ENCODE measurements around the gene GATAD2A. TPM values are rescaled to one million over a fixed set of nuclear protein-coding genes. Genes with fewer than 3 reads are reported as not detected.

GATAD2A gene
- total and polyA plus RNA-seq, 7 donors, result 18.5 to 65.9 (median 43.4) TPM

- 34 to 46% (median 40%) methylated on average over 14 of the region's 14 CpGs for WGBS, 3 donors
- peak overlapping the region; percentile 30 for H3K4me3 ChIP-seq
Observed at GRCh38 chr19:19488875-19489690, 83.6 kb downstream of the GATAD2A start.

GRCh38 chr19:19489804-19490204, 84.3 kb downstream of the GATAD2A start:
- peak overlapping the region; percentile 5 for H3K4me3 ChIP-seq
- H3K4me1 ChIP-seq, result peaks cover 37% of the 10 kb centered on the region
- H3K27me3 ChIP-seq (ENCODE audit: insufficient read depth in 3 of 3, low read length in 2 of 3), result no peaks in the 10 kb centered on the region
- H3K9me3 ChIP-seq, result no peaks in the 10 kb centered on the region
- TF ChIP-seq CTCF (IDR thresholded peaks at IDR 0.05), result no peak
- H3K36me3 ChIP-seq (ENCODE audit: insufficient read depth in 1 of 2, low read depth in 1 of 2), result peaks cover 0 to 24% of the 10 kb centered on the region in 2 donors
- peak overlapping the region; percentile 67 for H3K27ac ChIP-seq
- 38 to 51% (median 50%) methylated on average over 9 of the region's 9 CpGs for WGBS, 3 donors
- peak; percentile 34 to 50 (median 42) for ATAC-seq
- intact Hi-C loops (cut with DNase I), result loop anchor here (1.0 to 5.0 kb wide), 3 partner anchors 108 to 123 kb away; no protein-coding TSS in a partner anchor
- peak in 1 of 2 donors; percentile 61 for DNase-seq

More at GRCh38 chr19:19488875-19489690, 83.6 kb downstream of the GATAD2A start:
- no peak for TF ChIP-seq CTCF (IDR thresholded peaks at IDR 0.05)
- no peaks in the 10 kb centered on the region for H3K9me3 ChIP-seq
- peak; percentile 16 to 45 (median 32) for ATAC-seq
- H3K4me1 ChIP-seq, result peaks cover 39% of the 10 kb centered on the region
- intact Hi-C loops (cut with DNase I), result loop anchor here in 1 of 2 donors (5.0 kb wide), 1 partner anchor 107 kb away; no protein-coding TSS in a partner anchor
- H3K36me3 ChIP-seq (ENCODE audit: insufficient read depth in 1 of 2, low read depth in 1 of 2), result peaks cover 0 to 17% of the 10 kb centered on the region in 2 donors
- peak; percentile 69 to 88 for DNase-seq
- H3K27me3 ChIP-seq (ENCODE audit: insufficient read depth in 3 of 3, low read length in 2 of 3), result no peaks in the 10 kb centered on the region
- H3K27ac ChIP-seq, result peak overlapping the region; percentile 67

DNA sequence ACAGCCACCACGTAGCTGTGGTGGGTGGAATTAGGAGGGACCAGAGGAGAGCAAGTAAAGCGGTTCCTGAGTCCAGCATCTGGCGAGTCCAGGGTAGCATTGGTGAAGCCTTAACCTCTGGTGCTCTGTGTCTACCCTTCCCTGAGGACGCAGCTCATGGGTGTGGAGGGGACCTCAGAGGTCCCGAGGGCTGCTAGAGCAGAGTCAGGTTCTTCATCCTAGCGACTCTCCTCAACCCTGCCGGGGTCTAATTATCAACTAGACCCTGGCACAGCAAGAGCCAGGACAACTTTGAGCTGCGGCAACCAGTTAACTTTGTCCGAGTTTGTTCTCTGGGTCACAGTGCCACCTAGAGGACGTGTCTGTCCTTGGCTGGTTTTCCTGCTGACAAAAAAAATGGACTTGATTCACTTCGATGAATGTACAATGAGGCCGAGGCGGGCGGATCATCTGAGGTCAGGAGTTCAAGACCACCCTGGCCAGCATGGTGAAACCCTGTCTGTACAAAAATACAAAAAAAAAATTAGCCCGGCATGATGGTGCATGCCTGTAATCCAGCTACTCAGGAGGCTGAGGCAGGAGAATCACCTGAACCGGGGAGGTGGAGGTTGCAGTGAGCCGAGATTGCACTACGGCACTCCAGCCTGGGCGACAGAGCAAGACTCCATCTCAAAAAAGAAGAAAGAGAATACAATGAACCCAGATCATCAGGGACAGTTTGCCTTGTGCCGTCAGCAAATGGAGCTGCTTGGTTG, 84.9 kb downstream of the GATAD2A start:
- H3K9me3 ChIP-seq, result no peaks in the 10 kb centered on the region
- DNase-seq, result peak; percentile 71 to 85
- no peaks in the 10 kb centered on the region for H3K27me3 ChIP-seq (ENCODE audit: insufficient read depth in 3 of 3, low read length in 2 of 3)
- 23 to 25% (median 25%) methylated on average over 20 of the region's 20 CpGs for WGBS, 3 donors
- H3K4me3 ChIP-seq, result peak overlapping the region; percentile 5
- H3K36me3 ChIP-seq (ENCODE audit: insufficient read depth in 1 of 2, low read depth in 1 of 2), result peaks cover 0 to 27% of the 10 kb centered on the region in 2 donors
- peaks cover 31% of the 10 kb centered on the region for H3K4me1 ChIP-seq
- peak overlapping the region; percentile 67 for H3K27ac ChIP-seq
- TF ChIP-seq CTCF (IDR thresholded peaks at IDR 0.05), result peak; percentile 83
- intact Hi-C loops (cut with DNase I), result loop anchor here (1.0 to 2.0 kb wide), 2 partner anchors 122 to 123 kb away; no protein-coding TSS in a partner anchor
- peak; percentile 62 to 84 (median 74) for ATAC-seq

DNA sequence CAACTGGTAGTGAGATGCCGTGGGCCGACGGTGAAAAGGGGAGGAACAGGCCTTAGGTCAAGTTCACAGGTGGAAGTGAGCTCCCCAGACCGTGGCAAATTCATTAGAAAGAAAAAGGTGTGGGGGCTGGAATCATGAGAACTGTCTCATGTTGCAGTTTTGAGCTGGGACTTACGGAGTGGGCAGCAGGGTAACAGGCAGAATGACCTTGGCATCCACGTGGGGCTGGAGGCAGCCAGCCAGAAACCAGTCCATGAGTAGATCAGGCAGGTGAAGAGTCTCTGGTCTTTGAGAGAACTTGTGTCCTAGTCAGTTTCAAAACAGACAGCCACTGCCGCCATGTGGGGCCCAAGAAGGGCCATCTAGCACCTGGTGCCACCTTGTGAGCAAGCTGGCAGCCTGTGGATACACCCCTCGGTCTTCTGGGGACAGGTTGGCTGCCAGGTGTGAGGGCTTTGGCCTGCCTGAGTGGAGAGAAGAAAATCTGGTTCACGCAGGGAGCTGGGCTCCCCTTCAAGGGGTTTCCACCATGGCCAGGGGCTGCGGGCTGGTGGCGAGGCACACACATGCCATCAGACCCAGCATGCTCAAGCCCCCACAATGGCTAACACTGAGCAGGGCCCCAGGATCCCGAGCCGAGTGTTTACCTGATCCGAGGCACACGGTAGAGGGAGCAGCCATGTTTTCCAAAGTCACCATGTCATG, 86.0 kb downstream of the GATAD2A start:
- DNase-seq (peak in 1 of 2 donors; percentile 52), ATAC-seq (peak in 1 of 4 donors; percentile 19)
- H3K36me3 ChIP-seq (ENCODE audit: insufficient read depth in 1 of 2, low read depth in 1 of 2), result peaks cover 0 to 38% of the 10 kb centered on the region in 2 donors
- WGBS, 3 donors, result 71 to 77% (median 74%) methylated on average over 15 of the region's 15 CpGs
- peaks cover 30% of the 10 kb centered on the region for H3K4me1 ChIP-seq
- no peaks in the 10 kb centered on the region for H3K9me3 ChIP-seq
- no peak overlapping the region for H3K4me3 ChIP-seq
- TF ChIP-seq CTCF (IDR thresholded peaks at IDR 0.05), result no peak
- no peaks in the 10 kb centered on the region for H3K27me3 ChIP-seq (ENCODE audit: insufficient read depth in 3 of 3, low read length in 2 of 3)
- no peak overlapping the region for H3K27ac ChIP-seq
- intact Hi-C loops (cut with DNase I), result loop anchor here in 1 of 2 donors (2.0 kb wide), 1 partner anchor 123 kb away; no protein-coding TSS in a partner anchor

Measured in psoas muscle (tissue), 8 donors.